ENCODE measurements around the gene IL1RAPL1.

DNA sequence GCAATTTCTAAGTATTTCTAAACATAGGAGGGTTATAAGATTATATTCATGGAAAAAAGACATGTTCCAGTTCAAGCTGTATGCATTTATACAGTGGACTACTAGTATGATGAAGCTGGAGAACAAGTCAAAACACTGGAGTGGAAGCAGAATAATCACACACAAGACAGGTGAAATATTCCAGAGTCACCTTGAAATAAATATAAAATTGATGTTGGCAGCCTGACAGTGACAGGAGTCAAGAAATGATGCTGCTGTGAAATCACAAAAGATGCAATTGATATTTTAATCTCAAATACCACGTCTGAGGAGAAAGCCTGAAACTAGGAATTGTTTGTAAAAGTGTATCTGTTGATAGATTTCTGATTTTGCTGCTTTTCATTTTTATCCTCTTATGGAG is 667.3 kb downstream of the IL1RAPL1 start:
- TF ChIP-seq, protein P1, sequence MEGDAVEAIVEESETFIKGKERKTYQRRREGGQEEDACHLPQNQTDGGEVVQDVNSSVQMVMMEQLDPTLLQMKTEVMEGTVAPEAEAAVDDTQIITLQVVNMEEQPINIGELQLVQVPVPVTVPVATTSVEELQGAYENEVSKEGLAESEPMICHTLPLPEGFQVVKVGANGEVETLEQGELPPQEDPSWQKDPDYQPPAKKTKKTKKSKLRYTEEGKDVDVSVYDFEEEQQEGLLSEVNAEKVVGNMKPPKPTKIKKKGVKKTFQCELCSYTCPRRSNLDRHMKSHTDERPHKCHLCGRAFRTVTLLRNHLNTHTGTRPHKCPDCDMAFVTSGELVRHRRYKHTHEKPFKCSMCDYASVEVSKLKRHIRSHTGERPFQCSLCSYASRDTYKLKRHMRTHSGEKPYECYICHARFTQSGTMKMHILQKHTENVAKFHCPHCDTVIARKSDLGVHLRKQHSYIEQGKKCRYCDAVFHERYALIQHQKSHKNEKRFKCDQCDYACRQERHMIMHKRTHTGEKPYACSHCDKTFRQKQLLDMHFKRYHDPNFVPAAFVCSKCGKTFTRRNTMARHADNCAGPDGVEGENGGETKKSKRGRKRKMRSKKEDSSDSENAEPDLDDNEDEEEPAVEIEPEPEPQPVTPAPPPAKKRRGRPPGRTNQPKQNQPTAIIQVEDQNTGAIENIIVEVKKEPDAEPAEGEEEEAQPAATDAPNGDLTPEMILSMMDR (IDR thresholded peaks at IDR 0.05; ENCODE audit: insufficient read depth, low read length, poor library complexity, severe bottlenecking) = no peak
- TF ChIP-seq EZH2phosphoT487 (conservative IDR thresholded peaks at IDR 0.05; ENCODE audit: low read length) = no peak
